LNCAP (cell line): Measurements from ENCODE around the gene C1orf105.

Source experiments
- TF ChIP-seq, protein P1 (sequence below): fragments of 450-650 bp; IDR thresholded peaks from 2 replicates; pipeline ENCODE4 v1.5.1; 2017; ENCODE audit warnings: mild to moderate bottlenecking

Gene C1orf105

GRCh38 chr1:172513479-172513878, 93.0 kb downstream of the C1orf105 start:
- TF ChIP-seq, protein P1, sequence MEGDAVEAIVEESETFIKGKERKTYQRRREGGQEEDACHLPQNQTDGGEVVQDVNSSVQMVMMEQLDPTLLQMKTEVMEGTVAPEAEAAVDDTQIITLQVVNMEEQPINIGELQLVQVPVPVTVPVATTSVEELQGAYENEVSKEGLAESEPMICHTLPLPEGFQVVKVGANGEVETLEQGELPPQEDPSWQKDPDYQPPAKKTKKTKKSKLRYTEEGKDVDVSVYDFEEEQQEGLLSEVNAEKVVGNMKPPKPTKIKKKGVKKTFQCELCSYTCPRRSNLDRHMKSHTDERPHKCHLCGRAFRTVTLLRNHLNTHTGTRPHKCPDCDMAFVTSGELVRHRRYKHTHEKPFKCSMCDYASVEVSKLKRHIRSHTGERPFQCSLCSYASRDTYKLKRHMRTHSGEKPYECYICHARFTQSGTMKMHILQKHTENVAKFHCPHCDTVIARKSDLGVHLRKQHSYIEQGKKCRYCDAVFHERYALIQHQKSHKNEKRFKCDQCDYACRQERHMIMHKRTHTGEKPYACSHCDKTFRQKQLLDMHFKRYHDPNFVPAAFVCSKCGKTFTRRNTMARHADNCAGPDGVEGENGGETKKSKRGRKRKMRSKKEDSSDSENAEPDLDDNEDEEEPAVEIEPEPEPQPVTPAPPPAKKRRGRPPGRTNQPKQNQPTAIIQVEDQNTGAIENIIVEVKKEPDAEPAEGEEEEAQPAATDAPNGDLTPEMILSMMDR: no peak

- TF ChIP-seq, protein P1: no peak
Measured at GRCh38 chr1:172514108-172514507, 93.6 kb downstream of the C1orf105 start.

- TF ChIP-seq, protein P1: no peak
Measured at GRCh38 chr1:172515436-172515835, 95.0 kb downstream of the C1orf105 start.

DNA sequence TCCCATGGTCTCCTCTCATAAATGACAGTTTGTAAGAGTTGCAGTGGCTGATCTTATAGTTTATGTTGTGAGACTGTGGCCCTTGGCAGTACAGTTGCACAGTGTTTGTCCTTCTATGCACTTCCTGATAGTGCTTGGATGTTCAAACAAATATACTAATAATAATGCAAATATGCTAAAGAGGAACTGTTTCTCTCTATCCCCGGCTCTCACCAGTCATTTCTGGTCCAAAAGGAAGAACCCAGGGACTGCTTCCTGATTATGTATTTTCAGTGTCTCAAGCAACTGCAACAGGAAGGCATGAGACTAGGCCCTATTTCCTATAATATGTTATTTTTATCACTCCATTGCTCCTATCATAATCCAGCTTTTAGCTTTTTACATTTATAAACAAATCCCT, 95.4 kb downstream of the C1orf105 start:
- TF ChIP-seq, protein P1: no peak

- TF ChIP-seq, protein P1: no peak
Measured at GRCh38 chr1:172517081-172517480, 96.6 kb downstream of the C1orf105 start.

DNA sequence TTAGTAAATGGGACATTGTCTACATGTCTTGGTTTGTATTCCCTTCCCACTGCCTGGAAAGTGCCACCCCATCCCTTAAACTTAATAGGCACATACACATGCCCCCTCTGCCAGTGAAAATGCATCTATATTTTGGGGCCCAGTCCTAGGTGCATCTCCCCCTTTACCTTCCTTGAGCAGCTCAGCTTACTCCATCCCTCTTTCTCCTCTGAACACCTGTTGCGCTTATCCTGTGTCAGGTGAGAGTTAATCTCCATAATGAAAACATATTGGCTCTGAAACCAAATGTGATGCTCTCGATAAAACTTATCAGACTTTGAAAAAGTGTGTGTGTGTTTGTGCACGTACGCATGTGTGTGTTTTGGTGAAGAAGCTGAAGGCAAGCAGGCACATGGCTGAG, 97.1 kb downstream of the C1orf105 start:
- TF ChIP-seq, protein P1: no peak
